Mesenchymal stem cell (in vitro differentiated cells and primary cell): ENCODE results near the gene WIPF2.

Source experiments
- DNase-seq: peaks from one replicate; pipeline ENCODE4 v3.0.0-alpha.2; 2013
- H2AFZ ChIP-seq: one replicate; pipeline ENCODE4 v1.6.1; 2013; ENCODE audit warnings: low read depth, mild to moderate bottlenecking, control low read depth, inconsistent platforms, low read length, moderate library complexity
- H2AK5ac ChIP-seq: 2 replicates; pipeline ENCODE4 v1.6.1; 2013; ENCODE audit warnings: low read length, moderate library complexity, mild to moderate bottlenecking, inconsistent platforms; ENCODE audit not compliant: severe bottlenecking
- H2BK120ac ChIP-seq: one replicate; pipeline ENCODE4 v1.6.1; 2013; ENCODE audit warnings: low read depth, mild to moderate bottlenecking, inconsistent platforms, low read length, moderate library complexity
- H2BK12ac ChIP-seq, 2 experiments: one replicate each; pipeline ENCODE4 v1.6.1; 2013; ENCODE audit warnings: inconsistent platforms in 2 of 2, low read length in 2 of 2, mild to moderate bottlenecking in 2 of 2, moderate library complexity in 2 of 2, control low read depth in 1 of 2
- H2BK15ac ChIP-seq: one replicate; pipeline ENCODE4 v1.6.1; 2013; ENCODE audit warnings: mild to moderate bottlenecking, low read depth, inconsistent platforms; ENCODE audit not compliant: poor library complexity, severe bottlenecking
- H2BK5ac ChIP-seq: 2 replicates; pipeline ENCODE4 v1.6.1; 2013; ENCODE audit warnings: low read depth, mild to moderate bottlenecking, low read length, control low read depth, inconsistent platforms; ENCODE audit not compliant: poor library complexity, severe bottlenecking
- H3K14ac ChIP-seq, 2 experiments: one replicate each; pipeline ENCODE4 v1.6.1; 2013; ENCODE audit warnings: inconsistent platforms in 2 of 2, low read length in 2 of 2, control low read depth in 1 of 2, mild to moderate bottlenecking in 1 of 2, moderate library complexity in 1 of 2
- H3K18ac ChIP-seq, 2 experiments: one replicate each; pipeline ENCODE4 v1.6.1; 2013; ENCODE audit warnings: inconsistent platforms in 2 of 2, low read length in 2 of 2, control low read depth in 1 of 2, low read depth in 1 of 2, mild to moderate bottlenecking in 1 of 2
- H3K23ac ChIP-seq, 2 experiments: one replicate each; pipeline ENCODE4 v1.6.1; 2013; ENCODE audit warnings: inconsistent platforms in 2 of 2, low read length in 2 of 2, mild to moderate bottlenecking in 2 of 2, moderate library complexity in 2 of 2, control low read depth in 1 of 2
- H3K27ac ChIP-seq: 2 replicates; pipeline ENCODE4 v1.5.1; 2013; ENCODE audit warnings: mild to moderate bottlenecking, moderate library complexity, low read length, control low read depth, inconsistent platforms; ENCODE audit not compliant: poor library complexity, severe bottlenecking
- H3K27me3 ChIP-seq, 2 experiments: 2 replicates each; pipeline versions ENCODE4 v1.6.1 to v1.7.0; 2013; ENCODE audit warnings: low read length in 2 of 2, mild to moderate bottlenecking in 2 of 2, moderate library complexity in 2 of 2, control low read depth in 1 of 2, inconsistent platforms in 1 of 2; ENCODE audit not compliant: control insufficient read depth in 1 of 2, insufficient read depth in 1 of 2
- H3K36me3 ChIP-seq, 2 experiments: 2 replicates each; pipeline versions ENCODE4 v1.6.1 to v1.7.0; 2013; ENCODE audit warnings: low read length in 2 of 2, control low read depth in 1 of 2, inconsistent platforms in 1 of 2, low read depth in 1 of 2, mild to moderate bottlenecking in 1 of 2; ENCODE audit not compliant: insufficient read depth in 2 of 2, control insufficient read depth in 1 of 2
- H3K4ac ChIP-seq, 2 experiments: one replicate each; pipeline ENCODE4 v1.6.1; 2013; ENCODE audit warnings: inconsistent platforms in 2 of 2, low read length in 2 of 2, mild to moderate bottlenecking in 2 of 2, moderate library complexity in 2 of 2, control low read depth in 1 of 2, low read depth in 1 of 2
- H3K4me1 ChIP-seq: 2 replicates; pipeline ENCODE4 v1.6.1; 2013; ENCODE audit warnings: low read depth, low read length, control low read depth; ENCODE audit not compliant: control insufficient read depth, insufficient read depth
- H3K4me2 ChIP-seq: 2 replicates; pipeline ENCODE4 v1.6.1; 2013; ENCODE audit warnings: low read length, mild to moderate bottlenecking, inconsistent platforms; ENCODE audit not compliant: poor library complexity, severe bottlenecking
- H3K4me3 ChIP-seq, 2 experiments: 2 replicates each; pipeline versions ENCODE4 v1.5.1 to v1.7.0; 2013; ENCODE audit warnings: low read length in 2 of 2, mild to moderate bottlenecking in 2 of 2, control low read depth in 1 of 2, low read depth in 1 of 2; ENCODE audit not compliant: insufficient read depth in 1 of 2
- H3K79me1 ChIP-seq: replicated peaks from 2 replicates; pipeline ENCODE4 v1.6.1; 2013; ENCODE audit warnings: mild to moderate bottlenecking, control low read depth, low read length, inconsistent platforms; ENCODE audit not compliant: poor library complexity, severe bottlenecking
- H3K9ac ChIP-seq: 2 replicates; pipeline ENCODE4 v1.7.0; 2013; ENCODE audit warnings: mild to moderate bottlenecking, low read length, moderate library complexity
- H3K9me3 ChIP-seq: 2 replicates; pipeline ENCODE4 v1.7.0; 2013; ENCODE audit warnings: mild to moderate bottlenecking, low read length; ENCODE audit not compliant: control insufficient read depth
- H4K8ac ChIP-seq: one replicate; pipeline ENCODE4 v1.6.1; 2013; ENCODE audit warnings: inconsistent platforms, mild to moderate bottlenecking, low read length, moderate library complexity
- H4K91ac ChIP-seq: one replicate; pipeline ENCODE4 v1.6.1; 2013; ENCODE audit warnings: mild to moderate bottlenecking, low read length, inconsistent platforms
- WGBS: methylation state at CpG from one replicate; pipeline ENCODE4 v1.1.7; 2013; ENCODE audit warnings: mixed read lengths; 5-methylcytosine and 5-hydroxymethylcytosine counted together

Gene WIPF2

GRCh38 chr17:40320756-40321523, 101.8 kb downstream of the WIPF2 start:
- DNase-seq = no peak
- H3K9me3 ChIP-seq = no peaks in the 10 kb centered on the region
- no peak overlapping the region for H2AFZ ChIP-seq
- no peak overlapping the region for H3K27ac ChIP-seq
- H3K79me1 ChIP-seq = peaks cover 18% of the 10 kb centered on the region
- no peak overlapping the region for H2BK5ac ChIP-seq
- H2BK12ac ChIP-seq = peak overlapping the region in 1 of 2 experiments; percentile 60
- peaks cover 70% of the 10 kb centered on the region for H3K4me1 ChIP-seq
- WGBS = 84% methylated on average over 7 of the region's 19 CpGs
- H2BK15ac ChIP-seq = peak overlapping the region; percentile 88
- no peak overlapping the region for H3K14ac ChIP-seq
- H3K9ac ChIP-seq = peak overlapping the region; percentile 98
- H3K4me3 ChIP-seq = peak overlapping the region in 1 of 2 experiments; percentile 88
- H3K27me3 ChIP-seq = no peaks in the 10 kb centered on the region
- no peak overlapping the region for H2BK120ac ChIP-seq
- H3K18ac ChIP-seq = peak overlapping the region in 1 of 2 experiments; percentile 77
- H3K4ac ChIP-seq = no peak overlapping the region
- no peaks in the 10 kb centered on the region for H3K36me3 ChIP-seq
- H3K23ac ChIP-seq = peak overlapping the region in 1 of 2 experiments; percentile 46
- H2AK5ac ChIP-seq = peak overlapping the region; percentile 33
- H4K91ac ChIP-seq = peak overlapping the region; percentile 12
- peak overlapping the region; percentile 20 for H3K4me2 ChIP-seq
- H4K8ac ChIP-seq = peak overlapping the region; percentile 3

GRCh38 chr17:40321524-40321929, 102.4 kb downstream of the WIPF2 start:
- H2BK15ac ChIP-seq = peak overlapping the region; percentile 86
- peak overlapping the region; percentile 6 to 67 for H3K18ac ChIP-seq
- no peak overlapping the region for H3K27ac ChIP-seq
- no peak overlapping the region for H2BK5ac ChIP-seq
- H3K14ac ChIP-seq = no peak overlapping the region
- H3K4me1 ChIP-seq = peaks cover 70% of the 10 kb centered on the region
- H2AK5ac ChIP-seq = peak overlapping the region; percentile 27
- peaks cover 21% of the 10 kb centered on the region for H3K79me1 ChIP-seq
- no peaks in the 10 kb centered on the region for H3K36me3 ChIP-seq
- peak overlapping the region; percentile 64 to 80 for H2BK12ac ChIP-seq
- H3K27me3 ChIP-seq = no peaks in the 10 kb centered on the region
- peak overlapping the region; percentile 59 for H3K4me2 ChIP-seq
- peak overlapping the region; percentile 41 to 63 for H3K4ac ChIP-seq
- peak overlapping the region in 1 of 2 experiments; percentile 76 for H3K23ac ChIP-seq
- no peak overlapping the region for H2AFZ ChIP-seq
- no peaks in the 10 kb centered on the region for H3K9me3 ChIP-seq
- peak overlapping the region; percentile 91 for H4K91ac ChIP-seq
- H4K8ac ChIP-seq = peak overlapping the region; percentile 32
- peak overlapping the region; percentile 85 for H2BK120ac ChIP-seq
- DNase-seq = no peak
- peak overlapping the region; percentile 15 to 88 for H3K4me3 ChIP-seq
- WGBS = 92% methylated on average over 4 of the region's 4 CpGs
- H3K9ac ChIP-seq = peak overlapping the region; percentile 98

GRCh38 chr17:40321961-40322357, 102.9 kb downstream of the WIPF2 start:
- peak overlapping the region; percentile 15 to 88 for H3K4me3 ChIP-seq
- H3K4me1 ChIP-seq = peaks cover 70% of the 10 kb centered on the region
- peak overlapping the region; percentile 98 for H3K9ac ChIP-seq
- H3K36me3 ChIP-seq = no peaks in the 10 kb centered on the region
- peak overlapping the region; percentile 81 to 88 for H3K4ac ChIP-seq
- peak overlapping the region in 1 of 2 experiments; percentile 76 for H3K23ac ChIP-seq
- 49% methylated on average over 4 of the region's 4 CpGs for WGBS
- peak overlapping the region; percentile 64 to 91 for H2BK12ac ChIP-seq
- peak overlapping the region; percentile 32 for H4K8ac ChIP-seq
- peak overlapping the region in 1 of 2 experiments; percentile 76 for H3K14ac ChIP-seq
- no peaks in the 10 kb centered on the region for H3K27me3 ChIP-seq
- DNase-seq = no peak
- H2BK5ac ChIP-seq = no peak overlapping the region
- no peaks in the 10 kb centered on the region for H3K9me3 ChIP-seq
- H3K27ac ChIP-seq = peak overlapping the region; percentile 12
- H3K18ac ChIP-seq = peak overlapping the region; percentile 6 to 67
- peak overlapping the region; percentile 85 for H2BK120ac ChIP-seq
- peak overlapping the region; percentile 93 for H2AK5ac ChIP-seq
- peak overlapping the region; percentile 91 for H4K91ac ChIP-seq
- H3K79me1 ChIP-seq = peaks cover 22% of the 10 kb centered on the region
- H2AFZ ChIP-seq = no peak overlapping the region
- peak overlapping the region; percentile 94 for H2BK15ac ChIP-seq
- H3K4me2 ChIP-seq = peak overlapping the region; percentile 59
